Measurements from ENCODE around the gene MPPED2. TPM values are rescaled to one million over a fixed set of nuclear protein-coding genes. Genes with fewer than 3 reads are reported as not detected.

MPPED2 gene
- total RNA-seq, 1 experiment from 2014 or later = 2.4 TPM

GRCh38 chr11:30553521-30554110, 32.5 kb downstream of the MPPED2 start:
- peaks cover 67% of the 10 kb centered on the region for H3K27me3 Mint-ChIP-seq (ENCODE audit: low read depth)
- TF ChIP-seq NFATC4 (CRISPR knock-in tag; IDR thresholded peaks at IDR 0.05) (no peak), RORB (CRISPR knock-in tag; IDR thresholded peaks at IDR 0.05) (no peak), ZBTB43 (CRISPR knock-in tag; IDR thresholded peaks at IDR 0.05) (no peak), ZNF416 (CRISPR knock-in tag; IDR thresholded peaks at IDR 0.05) (no peak), ZNF512 (CRISPR knock-in tag; IDR thresholded peaks at IDR 0.05; ENCODE audit: borderline replicate concordance) (no peak), SMAD3 (CRISPR knock-in tag; IDR thresholded peaks at IDR 0.05; ENCODE audit: borderline replicate concordance) (no peak)
- ChIA-PET POLR2A (no interaction called here), CTCF (no interaction called here)
- H3K36me3 Mint-ChIP-seq = peaks cover 6% of the 10 kb centered on the region; the same call in 1 of the 2 replicates
- H3K9me3 Mint-ChIP-seq = peaks cover 9% of the 10 kb centered on the region
- DNase-seq (ENCODE audit: low spot score) (no peak), ATAC-seq (peak; percentile 46; the same call in 1 of the 2 replicates)
- 0 out of 2 replicates have a peak overlapping the region, but pooled peaks have one; percentile 64 for H3K27ac Mint-ChIP-seq
- H3K4me1 Mint-ChIP-seq = peaks cover 53% of the 10 kb centered on the region
- H3K4me3 Mint-ChIP-seq = no peak overlapping the region; the same call in 1 of the 2 replicates

- Mint-ChIP-seq H3K36me3 (peaks cover 6% of the 10 kb centered on the region; the same call in 1 of the 2 replicates), H3K27ac (no peak overlapping the region), H3K27me3 (ENCODE audit: low read depth) (peaks cover 75% of the 10 kb centered on the region), H3K4me3 (no peak overlapping the region), H3K9me3 (peaks cover 9% of the 10 kb centered on the region), H3K4me1 (peaks cover 58% of the 10 kb centered on the region)
- ChIA-PET POLR2A (no interaction called here), CTCF (no interaction called here)
- DNase-seq (ENCODE audit: low spot score) (no peak), ATAC-seq (peak; percentile 56)
- TF ChIP-seq TEAD1 (CRISPR knock-in tag; IDR thresholded peaks at IDR 0.05) (no peak), PREB (CRISPR knock-in tag; IDR thresholded peaks at IDR 0.05; ENCODE audit: borderline replicate concordance) (no peak), ZNF121 (CRISPR knock-in tag; IDR thresholded peaks at IDR 0.05) (no peak), FOXK1 (CRISPR knock-in tag; IDR thresholded peaks at IDR 0.05) (no peak), KAT7 (CRISPR knock-in tag; IDR thresholded peaks at IDR 0.05; ENCODE audit: borderline replicate concordance) (no peak), ERG (CRISPR knock-in tag; IDR thresholded peaks at IDR 0.05) (no peak), USF1 (CRISPR knock-in tag; IDR thresholded peaks at IDR 0.05) (no peak), NR2C2 (CRISPR knock-in tag; IDR thresholded peaks at IDR 0.05) (no peak), IRF2 (CRISPR knock-in tag; IDR thresholded peaks at IDR 0.05; ENCODE audit: borderline replicate concordance, low read depth) (no peak), ZNF671 (CRISPR knock-in tag; IDR thresholded peaks at IDR 0.05) (no peak), RELA (CRISPR knock-in tag; IDR thresholded peaks at IDR 0.05; ENCODE audit: borderline replicate concordance) (no peak), FOXJ3 (CRISPR knock-in tag; IDR thresholded peaks at IDR 0.05; ENCODE audit: borderline replicate concordance) (no peak)
Observed at GRCh38 chr11:30552839-30553238, 33.3 kb downstream of the MPPED2 start.
